GM10266 (cell line): ENCODE measurements around the gene ANO2.

Source experiments
- DNase-seq: peaks from one replicate; pipeline ENCODE4 v3.0.0; 2012; ENCODE audit errors: extremely low spot score
- CTCF ChIP-seq: IDR thresholded peaks from 2 replicates; pipeline ENCODE4 v1.5.1; 2012; ENCODE audit warnings: mild to moderate bottlenecking, low read depth; ENCODE audit not compliant: control insufficient read depth, insufficient read depth; ENCODE audit errors: missing control alignments

The ANO2 gene

GRCh38 chr12:5705791-5706190 is 239.3 kb downstream of the ANO2 start:
- TF ChIP-seq CTCF, result no peak
- DNase-seq, result no peak

GRCh38 chr12:5694759-5695409 is 250.2 kb downstream of the ANO2 start:
- DNase-seq, result no peak
- no peak for TF ChIP-seq CTCF

GRCh38 chr12:5692850-5693249 is 252.2 kb downstream of the ANO2 start:
- no peak for DNase-seq
- no peak for TF ChIP-seq CTCF

GRCh38 chr12:5691943-5692342 is 253.1 kb downstream of the ANO2 start:
- no peak for DNase-seq
- no peak for TF ChIP-seq CTCF

GRCh38 chr12:5690240-5690639 is 254.8 kb downstream of the ANO2 start:
- DNase-seq, result no peak
- no peak for TF ChIP-seq CTCF

GRCh38 chr12:5689773-5690172 is 255.3 kb downstream of the ANO2 start:
- no peak for TF ChIP-seq CTCF
- DNase-seq, result no peak

- no peak for DNase-seq
Measured at GRCh38 chr12:5688226-5688625, 256.8 kb downstream of the ANO2 start.

More at GRCh38 chr12:5688226-5688625, 256.8 kb downstream of the ANO2 start:
- no peak for TF ChIP-seq CTCF
